ENCODE results near the gene ADCY7. TPM values are rescaled to one million over a fixed set of nuclear protein-coding genes. Genes with fewer than 3 reads are reported as not detected.

Gene ADCY7
- total RNA-seq, 5 donors from 2014 or later (not counting 1 experiment from before 2014, with no cell fraction given) = 201 to 314 (median 278) TPM

- CTCF ChIA-PET = interaction anchor here (0.8 to 1.5 kb wide), 7 partner anchors 9 to 534 kb away, joined by 3 to 8 read pairs (median 3); partner anchors contain the start of gene CNEP1R1 (in 1 of the 2)
- Histone ChIP-seq H3K4me1 (ENCODE audit: control insufficient read depth in 1 of 2, extremely low read depth in 1 of 2, insufficient read depth in 2 of 2, low read length in 2 of 2) (peaks cover 66 to 99% of the 10 kb centered on the region in 2 experiments), H3K9me3 (no peaks in the 10 kb centered on the region), H3K27ac (ENCODE audit: low read length) (peak overlapping the region; percentile 93), H3K27me3 (replicated peaks in 1 of 2; ENCODE audit: control insufficient read depth in 2 of 2, extremely low read depth in 1 of 2, insufficient read depth in 2 of 2, low read length in 1 of 2) (no peaks in the 10 kb centered on the region), H3K4me3 (ENCODE audit: control insufficient read depth in 1 of 2, extremely low read depth in 1 of 2, low read length in 1 of 2) (peak overlapping the region; percentile 67 to 78), H3K36me3 (ENCODE audit: control insufficient read depth in 2 of 2, extremely low read depth in 1 of 2, insufficient read depth in 1 of 2, low read length in 1 of 2) (peaks cover 8 to 37% of the 10 kb centered on the region in 2 donors)
- 64% methylated on average over 3 of the region's 5 CpGs for WGBS (ENCODE audit: insufficient coverage)
- Mint-ChIP-seq H3K4me3 (peak overlapping the region; percentile 85 to 89 (median 85)), H3K27ac (peak overlapping the region; percentile 99 to 100), H3K4me1 (peaks cover 95 to 100% (median 96%) of the 10 kb centered on the region in 3 donors), H3K36me3 (peaks cover 23% of the 10 kb centered on the region), H3K9me3 (no peaks in the 10 kb centered on the region), H3K27me3 (no peaks in the 10 kb centered on the region)
- ATAC-seq (replicated peaks in 1 of 4) (no peak), DNase-seq (no peak)
- POLR2A ChIA-PET = interaction anchor here in 1 of 2 donors (0.5 to 0.7 kb wide), 2 partner anchors 18 to 425 kb away, joined by 3 to 4 read pairs; no protein-coding TSS in a partner anchor
Measured at GRCh38 chr16:50272687-50273381, 6.5 kb downstream of the ADCY7 start.

- Mint-ChIP-seq H3K4me3 (peak overlapping the region; percentile 85 to 89 (median 85)), H3K36me3 (peaks cover 22% of the 10 kb centered on the region), H3K27me3 (no peaks in the 10 kb centered on the region), H3K9me3 (no peaks in the 10 kb centered on the region), H3K27ac (peak overlapping the region; percentile 99 to 100), H3K4me1 (peaks cover 98 to 100% (median 99%) of the 10 kb centered on the region in 3 donors)
- ATAC-seq (replicated peaks in 1 of 4) (no peak), DNase-seq (no peak)
- peaks cover 8 to 37% of the 10 kb centered on the region in 2 donors for H3K36me3 ChIP-seq (ENCODE audit: control insufficient read depth in 2 of 2, extremely low read depth in 1 of 2, insufficient read depth in 1 of 2, low read length in 1 of 2)
- peak overlapping the region; percentile 67 to 78 for H3K4me3 ChIP-seq (ENCODE audit: control insufficient read depth in 1 of 2, extremely low read depth in 1 of 2, low read length in 1 of 2)
- CTCF ChIA-PET = interaction anchor here (0.6 to 1.5 kb wide), 8 partner anchors 8 to 533 kb away, joined by 3 to 8 read pairs (median 4); partner anchors contain the start of gene CNEP1R1 (in 1 of the 2)
- no peaks in the 10 kb centered on the region for H3K27me3 ChIP-seq (replicated peaks in 1 of 2; ENCODE audit: control insufficient read depth in 2 of 2, extremely low read depth in 1 of 2, insufficient read depth in 2 of 2, low read length in 1 of 2)
- POLR2A ChIA-PET = interaction anchor here in 1 of 2 donors (0.5 to 0.7 kb wide), 2 partner anchors 19 to 424 kb away, joined by 3 to 4 read pairs; no protein-coding TSS in a partner anchor
- peak overlapping the region; percentile 93 for H3K27ac ChIP-seq (ENCODE audit: low read length)
- peaks cover 70 to 98% of the 10 kb centered on the region in 2 experiments for H3K4me1 ChIP-seq (ENCODE audit: control insufficient read depth in 1 of 2, extremely low read depth in 1 of 2, insufficient read depth in 2 of 2, low read length in 2 of 2)
- H3K9me3 ChIP-seq = no peaks in the 10 kb centered on the region
- WGBS (ENCODE audit: insufficient coverage) = 70% methylated on average over 2 of the region's 2 CpGs
Measured at GRCh38 chr16:50273382-50273690, 7.0 kb downstream of the ADCY7 start.

- under 1% methylated on average over 12 of the region's 13 CpGs for WGBS (ENCODE audit: insufficient coverage)
- Histone ChIP-seq H3K9me3 (no peaks in the 10 kb centered on the region), H3K4me3 (ENCODE audit: control insufficient read depth in 1 of 2, extremely low read depth in 1 of 2, low read length in 1 of 2) (peak overlapping the region; percentile 67 to 78), H3K4me1 (ENCODE audit: control insufficient read depth in 1 of 2, extremely low read depth in 1 of 2, insufficient read depth in 2 of 2, low read length in 2 of 2) (peaks cover 76 to 97% of the 10 kb centered on the region in 2 experiments), H3K36me3 (ENCODE audit: control insufficient read depth in 2 of 2, extremely low read depth in 1 of 2, insufficient read depth in 1 of 2, low read length in 1 of 2) (peaks cover 8 to 38% of the 10 kb centered on the region in 2 donors), H3K27ac (ENCODE audit: low read length) (peak overlapping the region; percentile 93), H3K27me3 (replicated peaks in 1 of 2; ENCODE audit: control insufficient read depth in 2 of 2, extremely low read depth in 1 of 2, insufficient read depth in 2 of 2, low read length in 1 of 2) (no peaks in the 10 kb centered on the region)
- ChIA-PET CTCF (interaction anchor here (0.6 to 2.1 kb wide), 12 partner anchors 8 to 532 kb away, joined by 3 to 8 read pairs (median 4); partner anchors contain the start of gene CNEP1R1 (in 1 of the 2)), POLR2A (interaction anchor here (0.6 kb wide), 4 partner anchors 13 to 468 kb away, joined by 3 to 9 read pairs (median 4); no protein-coding TSS in a partner anchor)
- H3K9me3 Mint-ChIP-seq = no peaks in the 10 kb centered on the region
- no peaks in the 10 kb centered on the region for H3K27me3 Mint-ChIP-seq
- peak; percentile 29 to 44 (median 40) for ATAC-seq (replicated peaks in 1 of 4)
- H3K4me3 Mint-ChIP-seq = peak overlapping the region; percentile 85 to 89 (median 85)
- H3K4me1 Mint-ChIP-seq = peaks cover 98 to 100% (median 99%) of the 10 kb centered on the region in 3 donors
- H3K27ac Mint-ChIP-seq = peak overlapping the region; percentile 99 to 100
- peak in 18 of 35 experiments; percentile 12 to 59 (median 31) for DNase-seq
- peaks cover 20% of the 10 kb centered on the region for H3K36me3 Mint-ChIP-seq
Measured at GRCh38 chr16:50273888-50274325, 7.6 kb downstream of the ADCY7 start.

- peaks cover 6 to 42% of the 10 kb centered on the region in 2 donors for H3K36me3 ChIP-seq (ENCODE audit: control insufficient read depth in 2 of 2, extremely low read depth in 1 of 2, insufficient read depth in 1 of 2, low read length in 1 of 2)
- Mint-ChIP-seq H3K9me3 (no peaks in the 10 kb centered on the region), H3K27ac (peak overlapping the region; percentile 99 to 100), H3K4me3 (peak overlapping the region; percentile 85 to 89 (median 85)), H3K27me3 (no peaks in the 10 kb centered on the region), H3K36me3 (peaks cover 16% of the 10 kb centered on the region), H3K4me1 (peaks cover 98 to 100% (median 99%) of the 10 kb centered on the region in 3 donors)
- H3K4me1 ChIP-seq (ENCODE audit: control insufficient read depth in 1 of 2, extremely low read depth in 1 of 2, insufficient read depth in 2 of 2, low read length in 2 of 2) = peaks cover 76 to 97% of the 10 kb centered on the region in 2 experiments
- H3K9me3 ChIP-seq = no peaks in the 10 kb centered on the region
- H3K27me3 ChIP-seq (replicated peaks in 1 of 2; ENCODE audit: control insufficient read depth in 2 of 2, extremely low read depth in 1 of 2, insufficient read depth in 2 of 2, low read length in 1 of 2) = no peaks in the 10 kb centered on the region
- ATAC-seq (replicated peaks in 1 of 4) (peak; percentile 80 to 84 (median 82)), DNase-seq (peak in 34 of 35 experiments; percentile 34 to 76 (median 58))
- WGBS (ENCODE audit: insufficient coverage) = 4% methylated on average over 17 of the region's 18 CpGs
- ChIA-PET CTCF (interaction anchor here (0.6 to 2.1 kb wide), 17 partner anchors 9 to 532 kb away, joined by 3 to 8 read pairs (median 4); partner anchors contain the start of gene CNEP1R1 (in 1 of the 2)), POLR2A (interaction anchor here (0.5 to 0.8 kb wide), 6 partner anchors 9 to 467 kb away, joined by 3 to 9 read pairs (median 4); no protein-coding TSS in a partner anchor)
- H3K27ac ChIP-seq (ENCODE audit: low read length) = peak overlapping the region; percentile 93
- H3K4me3 ChIP-seq (ENCODE audit: control insufficient read depth in 1 of 2, extremely low read depth in 1 of 2, low read length in 1 of 2) = peak overlapping the region; percentile 67 to 78
Measured at GRCh38 chr16:50274326-50275097, 8.2 kb downstream of the ADCY7 start.

GRCh38 chr16:50275098-50275415 lies 8.7 kb downstream of the ADCY7 start:
- H3K4me1 ChIP-seq (ENCODE audit: control insufficient read depth in 1 of 2, extremely low read depth in 1 of 2, insufficient read depth in 2 of 2, low read length in 2 of 2) = peaks cover 74 to 97% of the 10 kb centered on the region in 2 experiments
- Mint-ChIP-seq H3K4me3 (peak overlapping the region; percentile 85 to 89 (median 85)), H3K4me1 (peaks cover 98 to 100% (median 99%) of the 10 kb centered on the region in 3 donors), H3K9me3 (no peaks in the 10 kb centered on the region), H3K27ac (peak overlapping the region; percentile 99 to 100), H3K36me3 (peaks cover 14% of the 10 kb centered on the region), H3K27me3 (no peaks in the 10 kb centered on the region)
- no peaks in the 10 kb centered on the region for H3K9me3 ChIP-seq
- H3K4me3 ChIP-seq (ENCODE audit: control insufficient read depth in 1 of 2, extremely low read depth in 1 of 2, low read length in 1 of 2) = peak overlapping the region; percentile 67 to 75
- CTCF ChIA-PET = interaction anchor here (0.7 to 2.1 kb wide), 11 partner anchors 9 to 531 kb away, joined by 3 to 8 read pairs (median 4); no protein-coding TSS in a partner anchor
- no peaks in the 10 kb centered on the region for H3K27me3 ChIP-seq (replicated peaks in 1 of 2; ENCODE audit: control insufficient read depth in 2 of 2, extremely low read depth in 1 of 2, insufficient read depth in 2 of 2, low read length in 1 of 2)
- 80% methylated on average over 1 of the region's 3 CpGs for WGBS (ENCODE audit: insufficient coverage)
- POLR2A ChIA-PET = interaction anchor here in 1 of 2 donors (0.5 to 0.8 kb wide), 2 partner anchors 10 to 78 kb away, joined by 3 read pairs; no protein-coding TSS in a partner anchor
- peak overlapping the region; percentile 93 for H3K27ac ChIP-seq (ENCODE audit: low read length)
- ATAC-seq (replicated peaks in 1 of 4) (no peak), DNase-seq (no peak)
- peaks cover 5 to 42% of the 10 kb centered on the region in 2 donors for H3K36me3 ChIP-seq (ENCODE audit: control insufficient read depth in 2 of 2, extremely low read depth in 1 of 2, insufficient read depth in 1 of 2, low read length in 1 of 2)

Measured in T-cell (primary cell).